Activated T-cell treated with anti-CD3 and anti-CD28 coated beads, Interleukin-2, amount 50 U/mL, for 72 hours (primary cell): Measurements from ENCODE around the gene SLC44A1. TPM values are rescaled to one million over a fixed set of nuclear protein-coding genes. Genes with fewer than 3 reads are reported as not detected.

Source experiments
- ATAC-seq, 2 donors: fragments of 150-1000 bp; cut with Tn5 transposase; replicated peaks in 1 of 2; 2 replicates each; pipeline ENCODE4 v1.10.0; 2021; ENCODE audit warnings: moderate library complexity in 2 of 2, mild to moderate bottlenecking in 1 of 2
- DNase-seq, 2 donors: peaks; one replicate each; pipeline ENCODE4 v3.0.0; 2021 to 2022; ENCODE audit warnings: mixed read lengths in 1 of 2
- H3K27ac Mint-ChIP-seq: one replicate; pipeline ENCODE4 v1.8.0; 2022; ENCODE audit warnings: mild to moderate bottlenecking, moderate library complexity, mixed read lengths
- H3K27me3 Mint-ChIP-seq: one replicate; pipeline ENCODE4 v1.8.0; 2022; ENCODE audit warnings: low read depth, mixed read lengths
- H3K36me3 Mint-ChIP-seq, 2 donors: one replicate each; pipeline ENCODE4 v1.8.0; 2022; ENCODE audit warnings: mixed read lengths in 2 of 2, mild to moderate bottlenecking in 1 of 2; ENCODE audit not compliant: insufficient read depth in 2 of 2
- H3K4me1 Mint-ChIP-seq: one replicate; pipeline ENCODE4 v1.8.0; 2022; ENCODE audit warnings: low read depth, mixed read lengths
- H3K4me3 Mint-ChIP-seq, 2 donors: one replicate each; pipeline ENCODE4 v1.8.0; 2022; ENCODE audit warnings: mild to moderate bottlenecking in 2 of 2, mixed read lengths in 2 of 2, moderate library complexity in 2 of 2
- H3K9me3 Mint-ChIP-seq, 2 donors: one replicate each; pipeline ENCODE4 v1.8.0; 2022; ENCODE audit warnings: mixed read lengths in 2 of 2
- total RNA-seq, 2 donors: library from RNA; stranded (reverse); gene quantifications; one replicate each; pipeline ENCODE4 v1.2.3, GENCODE V29; 2022

Gene SLC44A1
- total RNA-seq, 2 donors from 2014 or later, result 10.0 to 11.8 TPM

- DNase-seq (peak; percentile 12 to 34), ATAC-seq (peak; percentile 80 to 92)
- H3K27me3 Mint-ChIP-seq, result no peaks in the 10 kb centered on the region
- H3K27ac Mint-ChIP-seq, result peak overlapping the region; percentile 88
- peaks cover 10% of the 10 kb centered on the region for H3K4me1 Mint-ChIP-seq
- H3K36me3 Mint-ChIP-seq, result peaks cover 0 to 1% of the 10 kb centered on the region in 2 donors
- peak overlapping the region; percentile 79 to 94 for H3K4me3 Mint-ChIP-seq
- no peaks in the 10 kb centered on the region for H3K9me3 Mint-ChIP-seq
Observed at GRCh38 chr9:105385381-105385985, 141.0 kb downstream of the SLC44A1 start.

GRCh38 chr9:105389796-105390195 is 145.3 kb downstream of the SLC44A1 start:
- no peak overlapping the region for H3K4me3 Mint-ChIP-seq
- ATAC-seq (no peak), DNase-seq (no peak)
- H3K4me1 Mint-ChIP-seq, result peaks cover 10% of the 10 kb centered on the region
- peaks cover 14% of the 10 kb centered on the region for H3K27me3 Mint-ChIP-seq
- no peak overlapping the region for H3K27ac Mint-ChIP-seq
- H3K9me3 Mint-ChIP-seq, result no peaks in the 10 kb centered on the region
- no peaks in the 10 kb centered on the region for H3K36me3 Mint-ChIP-seq

GRCh38 chr9:105390871-105391270 is 146.4 kb downstream of the SLC44A1 start:
- no peak for DNase-seq
- Mint-ChIP-seq H3K4me3 (no peak overlapping the region), H3K36me3 (no peaks in the 10 kb centered on the region), H3K4me1 (peaks cover under 1% of the 10 kb centered on the region), H3K9me3 (no peaks in the 10 kb centered on the region), H3K27me3 (peaks cover 25% of the 10 kb centered on the region), H3K27ac (no peak overlapping the region)
- ATAC-seq, result no peak

- Mint-ChIP-seq H3K36me3 (no peaks in the 10 kb centered on the region), H3K27ac (no peak overlapping the region), H3K4me1 (no peaks in the 10 kb centered on the region), H3K27me3 (peaks cover 29% of the 10 kb centered on the region), H3K4me3 (no peak overlapping the region), H3K9me3 (no peaks in the 10 kb centered on the region)
- ATAC-seq, result no peak
- no peak for DNase-seq
Observed at GRCh38 chr9:105391288-105391687, 146.8 kb downstream of the SLC44A1 start.

GRCh38 chr9:105392531-105392930 is 148.1 kb downstream of the SLC44A1 start:
- no peak overlapping the region for H3K27ac Mint-ChIP-seq
- no peaks in the 10 kb centered on the region for H3K36me3 Mint-ChIP-seq
- H3K9me3 Mint-ChIP-seq, result no peaks in the 10 kb centered on the region
- ATAC-seq (no peak), DNase-seq (no peak)
- peaks cover 35% of the 10 kb centered on the region for H3K27me3 Mint-ChIP-seq
- no peaks in the 10 kb centered on the region for H3K4me1 Mint-ChIP-seq
- H3K4me3 Mint-ChIP-seq, result no peak overlapping the region

- DNase-seq (no peak), ATAC-seq (no peak)
- no peaks in the 10 kb centered on the region for H3K9me3 Mint-ChIP-seq
- H3K4me3 Mint-ChIP-seq, result no peak overlapping the region
- no peak overlapping the region for H3K27ac Mint-ChIP-seq
- H3K36me3 Mint-ChIP-seq, result no peaks in the 10 kb centered on the region
- no peaks in the 10 kb centered on the region for H3K4me1 Mint-ChIP-seq
- peaks cover 44% of the 10 kb centered on the region for H3K27me3 Mint-ChIP-seq
Observed at GRCh38 chr9:105393576-105394344, 149.3 kb downstream of the SLC44A1 start.

GRCh38 chr9:105396441-105396840 is 152.0 kb downstream of the SLC44A1 start:
- DNase-seq (no peak), ATAC-seq (no peak)
- H3K9me3 Mint-ChIP-seq, result no peaks in the 10 kb centered on the region
- H3K27ac Mint-ChIP-seq, result no peak overlapping the region
- H3K4me1 Mint-ChIP-seq, result no peaks in the 10 kb centered on the region
- H3K36me3 Mint-ChIP-seq, result no peaks in the 10 kb centered on the region
- no peak overlapping the region for H3K4me3 Mint-ChIP-seq
- H3K27me3 Mint-ChIP-seq, result peaks cover 66% of the 10 kb centered on the region

- no peak for DNase-seq
- no peaks in the 10 kb centered on the region for H3K4me1 Mint-ChIP-seq
- peaks cover 71% of the 10 kb centered on the region for H3K27me3 Mint-ChIP-seq
- H3K36me3 Mint-ChIP-seq, result no peaks in the 10 kb centered on the region
- no peak for ATAC-seq
- H3K4me3 Mint-ChIP-seq, result no peak overlapping the region
- H3K9me3 Mint-ChIP-seq, result no peaks in the 10 kb centered on the region
- no peak overlapping the region for H3K27ac Mint-ChIP-seq
Observed at GRCh38 chr9:105396901-105397300, 152.4 kb downstream of the SLC44A1 start.

GRCh38 chr9:105399117-105399516 is 154.7 kb downstream of the SLC44A1 start:
- no peak overlapping the region for H3K4me3 Mint-ChIP-seq
- H3K27me3 Mint-ChIP-seq, result peaks cover 86% of the 10 kb centered on the region
- peaks cover 11% of the 10 kb centered on the region for H3K4me1 Mint-ChIP-seq
- no peaks in the 10 kb centered on the region for H3K9me3 Mint-ChIP-seq
- no peak for DNase-seq
- no peak overlapping the region for H3K27ac Mint-ChIP-seq
- H3K36me3 Mint-ChIP-seq, result no peaks in the 10 kb centered on the region
- ATAC-seq, result no peak

GRCh38 chr9:105401651-105402050 is 157.2 kb downstream of the SLC44A1 start:
- H3K27me3 Mint-ChIP-seq, result peaks cover 80% of the 10 kb centered on the region
- peaks cover 34% of the 10 kb centered on the region for H3K4me1 Mint-ChIP-seq
- peaks cover under 1% of the 10 kb centered on the region in 2 donors for H3K9me3 Mint-ChIP-seq
- H3K27ac Mint-ChIP-seq, result no peak overlapping the region
- ATAC-seq (no peak), DNase-seq (no peak)
- peaks cover under 1 to 2% of the 10 kb centered on the region in 2 donors for H3K36me3 Mint-ChIP-seq
- no peak overlapping the region for H3K4me3 Mint-ChIP-seq

GRCh38 chr9:105403552-105404248 is 159.2 kb downstream of the SLC44A1 start:
- Mint-ChIP-seq H3K27ac (no peak overlapping the region), H3K36me3 (peaks cover 4 to 8% of the 10 kb centered on the region in 2 donors), H3K4me1 (peaks cover 40% of the 10 kb centered on the region), H3K4me3 (no peak overlapping the region), H3K27me3 (peaks cover 89% of the 10 kb centered on the region), H3K9me3 (peaks cover 4% of the 10 kb centered on the region in 2 donors)
- no peak for ATAC-seq
- DNase-seq, result no peak

GRCh38 chr9:105405514-105406131 is 161.2 kb downstream of the SLC44A1 start:
- H3K36me3 Mint-ChIP-seq, result peaks cover 4 to 8% of the 10 kb centered on the region in 2 donors
- peak overlapping the region; percentile 59 to 85 for H3K4me3 Mint-ChIP-seq
- H3K27me3 Mint-ChIP-seq, result peaks cover 91% of the 10 kb centered on the region
- H3K9me3 Mint-ChIP-seq, result peaks cover 4% of the 10 kb centered on the region in 2 donors
- H3K4me1 Mint-ChIP-seq, result peaks cover 40% of the 10 kb centered on the region
- peak; percentile 94 to 95 for ATAC-seq
- DNase-seq, result peak; percentile 69 to 75
- peak overlapping the region; percentile 94 for H3K27ac Mint-ChIP-seq

- Mint-ChIP-seq H3K9me3 (peaks cover 5 to 6% of the 10 kb centered on the region in 2 donors), H3K4me1 (peaks cover 40% of the 10 kb centered on the region), H3K4me3 (peak overlapping the region in 1 of 2 donors; percentile 85), H3K36me3 (peaks cover 7 to 8% of the 10 kb centered on the region in 2 donors), H3K27ac (no peak overlapping the region), H3K27me3 (peaks cover 91% of the 10 kb centered on the region)
- DNase-seq (no peak), ATAC-seq (no peak)
Observed at GRCh38 chr9:105406369-105406768, 161.9 kb downstream of the SLC44A1 start.
